Astrocyte (in vitro differentiated cells and primary cell): ENCODE results near the gene ANAPC16.

Source experiments
- EZH2 ChIP-seq: IDR thresholded peaks from 2 replicates; pipeline ENCODE4 v1.6.1; 2012; ENCODE audit warnings: mild to moderate bottlenecking, low read length, inconsistent platforms; ENCODE audit not compliant: insufficient read depth
- TF ChIP-seq, protein P1 (sequence below): IDR thresholded peaks from 2 replicates; pipeline ENCODE4 v1.5.1; 2011; ENCODE audit warnings: low read depth, mild to moderate bottlenecking, inconsistent platforms, low read length, moderate library complexity; ENCODE audit not compliant: insufficient read depth

DNA sequence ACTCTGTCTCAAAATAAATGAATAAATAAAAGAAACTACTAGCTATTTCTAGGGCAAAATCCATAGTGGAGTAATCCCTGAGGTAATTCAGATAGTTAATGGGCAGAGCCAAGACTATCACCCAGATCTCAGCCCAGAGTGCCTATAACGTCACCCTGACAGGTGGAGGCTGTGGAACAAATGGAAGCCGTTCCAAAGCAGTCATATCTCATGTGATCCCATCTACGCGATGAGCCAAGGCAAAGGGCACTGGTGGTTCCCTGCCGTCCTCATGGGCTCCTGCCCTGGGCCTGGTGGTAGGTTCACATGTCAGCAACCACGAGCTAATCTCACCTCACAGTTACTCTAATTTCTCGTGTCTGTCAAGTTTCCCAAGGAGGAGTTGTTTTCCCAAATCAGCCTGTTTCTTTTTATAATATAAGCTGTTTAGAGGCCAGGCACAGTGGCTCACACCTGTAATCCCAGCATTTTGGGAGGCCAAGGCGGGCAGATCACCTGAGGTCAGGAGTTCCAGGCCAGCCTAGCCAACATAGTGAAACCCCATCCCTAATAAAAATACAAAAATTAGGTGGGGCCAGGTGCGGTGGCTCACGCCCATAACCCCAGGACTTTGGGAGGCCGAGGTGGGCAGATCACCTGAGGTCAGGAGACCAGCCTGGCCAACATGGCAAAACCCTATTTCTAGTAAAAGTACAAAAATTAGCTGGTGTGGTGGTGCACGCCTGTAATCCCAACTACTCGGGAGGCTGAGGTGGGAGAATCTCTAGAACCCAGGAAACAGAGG lies 22.8 kb downstream of the ANAPC16 start:
- TF ChIP-seq, protein P1, sequence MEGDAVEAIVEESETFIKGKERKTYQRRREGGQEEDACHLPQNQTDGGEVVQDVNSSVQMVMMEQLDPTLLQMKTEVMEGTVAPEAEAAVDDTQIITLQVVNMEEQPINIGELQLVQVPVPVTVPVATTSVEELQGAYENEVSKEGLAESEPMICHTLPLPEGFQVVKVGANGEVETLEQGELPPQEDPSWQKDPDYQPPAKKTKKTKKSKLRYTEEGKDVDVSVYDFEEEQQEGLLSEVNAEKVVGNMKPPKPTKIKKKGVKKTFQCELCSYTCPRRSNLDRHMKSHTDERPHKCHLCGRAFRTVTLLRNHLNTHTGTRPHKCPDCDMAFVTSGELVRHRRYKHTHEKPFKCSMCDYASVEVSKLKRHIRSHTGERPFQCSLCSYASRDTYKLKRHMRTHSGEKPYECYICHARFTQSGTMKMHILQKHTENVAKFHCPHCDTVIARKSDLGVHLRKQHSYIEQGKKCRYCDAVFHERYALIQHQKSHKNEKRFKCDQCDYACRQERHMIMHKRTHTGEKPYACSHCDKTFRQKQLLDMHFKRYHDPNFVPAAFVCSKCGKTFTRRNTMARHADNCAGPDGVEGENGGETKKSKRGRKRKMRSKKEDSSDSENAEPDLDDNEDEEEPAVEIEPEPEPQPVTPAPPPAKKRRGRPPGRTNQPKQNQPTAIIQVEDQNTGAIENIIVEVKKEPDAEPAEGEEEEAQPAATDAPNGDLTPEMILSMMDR, result no peak
- no peak for TF ChIP-seq EZH2
